GM19467 (cell line): ENCODE measurements around the gene PEX16.
A peak's percentile ranks its signal among the peaks of the same experiment; 100 is the strongest.

ENCODE experiments used
- ATAC-seq: cut with Tn5 transposase; IDR thresholded peaks from one replicate; pipeline ENCODE4 v1.9.1; 2021; ENCODE audit warnings: mild to moderate bottlenecking, moderate library complexity; ENCODE audit not compliant: unreplicated experiment

The PEX16 gene

GRCh38 chr11:45917623-45918330 is at the start of gene PEX16:
Gene PEX16, minus strand, starts transcription at chr11:45917877. Its CDS starts 66 bp downstream, at chr11:45917811.
- peak; percentile 87 for ATAC-seq

- ATAC-seq = no peak
Observed at GRCh38 chr11:45964911-45965389, 47.3 kb upstream of the PEX16 start.

GRCh38 chr11:45961751-45962240 is 44.1 kb upstream of the PEX16 start:
- ATAC-seq = no peak

- no peak for ATAC-seq
Observed at GRCh38 chr11:45960387-45961095, 42.9 kb upstream of the PEX16 start.

- no peak for ATAC-seq
Observed at GRCh38 chr11:45959851-45960250, 42.2 kb upstream of the PEX16 start.

- ATAC-seq = no peak
Observed at GRCh38 chr11:45949992-45950407, 32.3 kb upstream of the PEX16 start.

- ATAC-seq = no peak
Observed at GRCh38 chr11:45948356-45948755, 30.7 kb upstream of the PEX16 start.

- no peak for ATAC-seq
Observed at GRCh38 chr11:45947885-45948284, 30.2 kb upstream of the PEX16 start.

- no peak for ATAC-seq
Observed at GRCh38 chr11:45945397-45945999, 27.8 kb upstream of the PEX16 start.

- ATAC-seq = no peak
Observed at GRCh38 chr11:45942381-45942780, 24.7 kb upstream of the PEX16 start.

GRCh38 chr11:45941285-45941684 is 23.6 kb upstream of the PEX16 start:
- ATAC-seq = no peak

GRCh38 chr11:45939836-45940235 is 22.2 kb upstream of the PEX16 start:
- ATAC-seq = no peak

- no peak for ATAC-seq
Observed at GRCh38 chr11:45937916-45938315, 20.2 kb upstream of the PEX16 start.

GRCh38 chr11:45936511-45937054 is 18.9 kb upstream of the PEX16 start:
- ATAC-seq = no peak

GRCh38 chr11:45935349-45936064 is 17.8 kb upstream of the PEX16 start:
- no peak for ATAC-seq

GRCh38 chr11:45934580-45935318 is 17.1 kb upstream of the PEX16 start:
- no peak for ATAC-seq

GRCh38 chr11:45933846-45934579 is 16.3 kb upstream of the PEX16 start:
- ATAC-seq = no peak

GRCh38 chr11:45933131-45933831 is 15.6 kb upstream of the PEX16 start:
- no peak for ATAC-seq

- ATAC-seq = no peak
Observed at GRCh38 chr11:45932217-45932616, 14.5 kb upstream of the PEX16 start.
